Endothelial cell of umbilical vein (primary cell): ENCODE results near the gene RMP24.
"Not testable (repeated sequence)": the region's sequence is repeated elsewhere in the genome, so short reads cannot be mapped to it uniquely, and the experiment has no call there.

Experiments used
- BruUV-seq: library from RNA; stranded (reverse); fragments of 400-500 nt; replicated peaks from 2 replicates; lab custom pipeline; 2021; lab: Mats Ljungman, UMichigan
- CTCF ChIA-PET: fragments of 300-600, 350-600 bp; sonication (Branson Sonifier 250); formaldehyde crosslinking; loops from one replicate; lab custom pipeline; 2021; ENCODE audit warnings: antibody characterized with exemption, inconsistent platforms; lab: Charles Lee
- POLR2A ChIA-PET: fragments of 300-600, 350-600 bp; sonication (Branson Sonifier 250); formaldehyde crosslinking; loops from one replicate; lab custom pipeline; 2021; ENCODE audit warnings: antibody characterized with exemption, inconsistent platforms; lab: Charles Lee
- DNase-seq: peaks from one replicate; pipeline ENCODE4 v3.0.0-alpha.2; 2011; ENCODE audit warnings: low read depth, low spot score
- FAIRE-seq: peaks from 2 replicates; lab custom pipeline; 2011; peaks lifted over from hg19 to GRCh38; lab: Jason Lieb, UNC
- H2AFZ ChIP-seq: 2 replicates; pipeline ENCODE4 v1.6.0; 2012; ENCODE audit warnings: low read depth, low read length, control low read depth, inconsistent platforms
- H3K27ac ChIP-seq: 2 replicates; pipeline ENCODE4 v1.5.1; 2011; ENCODE audit warnings: low read depth, mild to moderate bottlenecking, control low read depth, low read length, moderate library complexity; ENCODE audit not compliant: insufficient read depth
- H3K27me3 ChIP-seq, 2 experiments: 2 replicates each; pipeline versions ENCODE4 v1.6.0 to v1.6.1; 2011; ENCODE audit warnings: low read length in 2 of 2, mixed read lengths in 1 of 2; ENCODE audit not compliant: control insufficient read depth in 2 of 2, insufficient read depth in 2 of 2
- H3K36me3 ChIP-seq, 2 experiments: 2 replicates in 1 of 2; 3 replicates in 1 of 2; pipeline ENCODE4 v1.5.1; 2011; ENCODE audit warnings: low read length in 2 of 2, mild to moderate bottlenecking in 1 of 2, moderate library complexity in 1 of 2; ENCODE audit not compliant: control insufficient read depth in 2 of 2, insufficient read depth in 2 of 2; ENCODE audit errors: extremely low read depth in 1 of 2
- H3K4me1 ChIP-seq: 3 replicates; pipeline ENCODE4 v1.5.1; 2011; ENCODE audit warnings: mild to moderate bottlenecking, low read length; ENCODE audit not compliant: control insufficient read depth, insufficient read depth; ENCODE audit errors: extremely low read depth
- H3K4me2 ChIP-seq: 2 replicates; pipeline ENCODE4 v1.6.1; 2011; ENCODE audit warnings: low read length, control low read depth, mixed read lengths; ENCODE audit not compliant: insufficient read depth
- H3K4me3 ChIP-seq, 3 experiments: fragments of 200-600 bp in 1 of 3; sonication (generic), shearing (Covaris generic) in 1 of 3; replicated peaks in 1 of 3; 2 replicates each; pipeline ENCODE4 v1.5.1; 2011 to 2016; ENCODE audit warnings: control low read depth in 3 of 3, low read length in 3 of 3, mild to moderate bottlenecking in 2 of 3, inconsistent platforms in 1 of 3, low read depth in 1 of 3, moderate library complexity in 1 of 3; ENCODE audit not compliant: insufficient read depth in 1 of 3
- H3K79me2 ChIP-seq: 2 replicates; pipeline ENCODE4 v1.6.0; 2012; ENCODE audit warnings: low read length, inconsistent platforms; ENCODE audit not compliant: control insufficient read depth, insufficient read depth
- H3K9ac ChIP-seq: replicated peaks from 2 replicates; pipeline ENCODE3; 2011; ENCODE audit warnings: low read length, control low read depth; ENCODE audit not compliant: insufficient read depth; ENCODE audit errors: extremely low read depth
- H3K9me1 ChIP-seq: replicated peaks from 3 replicates; pipeline ENCODE4 v1.6.0; 2011; ENCODE audit warnings: mild to moderate bottlenecking, low read length; ENCODE audit not compliant: control insufficient read depth, insufficient read depth; ENCODE audit errors: extremely low read depth
- H3K9me3 ChIP-seq: replicated peaks from 2 replicates; pipeline ENCODE4 v1.5.1; 2012; ENCODE audit warnings: low read length, inconsistent platforms; ENCODE audit not compliant: control insufficient read depth, insufficient read depth
- H4K20me1 ChIP-seq: replicated peaks from 2 replicates; pipeline ENCODE3; 2011; ENCODE audit warnings: mild to moderate bottlenecking, low read length; ENCODE audit not compliant: control insufficient read depth, insufficient read depth; ENCODE audit errors: extremely low read depth
- JUN ChIP-seq: IDR thresholded peaks from 2 replicates; pipeline ENCODE4 v1.6.1; 2011; ENCODE audit warnings: borderline replicate concordance, low read depth; ENCODE audit not compliant: insufficient read length, insufficient read depth
- MYC ChIP-seq: IDR thresholded peaks from one replicate; pipeline ENCODE4 v1.6.1; 2011; ENCODE audit warnings: mild to moderate bottlenecking, low read depth, low read length
- dilution Hi-C: fragments of 300-500 bp; cut with MboI; formaldehyde crosslinking; loops from one replicate; pipeline ENCODE4 v1.15.0; 2019; ENCODE audit warnings: low sequenced_read_pairs; ENCODE audit not compliant: extremely low pct_ligation_motif_present
- intact Hi-C: fragments of 100-400 bp; cut with micrococcal nuclease; formaldehyde crosslinking; loops from one replicate; pipeline ENCODE4 v1.10.0; 2022

Gene RMP24

DNA sequence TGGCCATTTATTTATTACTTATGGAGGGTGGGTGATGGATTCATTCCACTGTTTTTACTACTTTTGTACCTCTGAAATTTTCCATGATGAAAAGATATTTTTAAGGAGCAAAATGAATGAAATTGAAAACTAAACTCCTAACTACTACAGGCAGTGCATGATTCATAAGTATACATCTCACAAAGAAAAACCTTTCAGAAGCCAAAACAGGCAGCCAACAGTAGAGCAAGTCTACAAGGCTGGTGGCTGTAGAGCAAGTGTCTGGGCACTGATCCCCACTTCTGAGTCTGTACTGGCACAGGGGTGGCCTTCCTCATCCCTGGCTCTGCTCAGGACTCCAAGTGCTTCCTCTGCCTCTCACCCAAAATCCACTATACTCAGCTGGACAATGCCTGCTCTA lies 8.2 kb upstream of the RMP24 start:
- H3K9me1 ChIP-seq, result no peaks in the 10 kb centered on the region
- no peak overlapping the region for H2AFZ ChIP-seq
- POLR2A ChIA-PET, result no interaction called here
- intact Hi-C loops, result no loop called here
- H3K27me3 ChIP-seq, result peaks cover 7 to 10% of the 10 kb centered on the region in 2 experiments
- BruUV-seq, result no TSS peak
- DNase-seq (no peak), FAIRE-seq (no peak)
- H3K79me2 ChIP-seq, result no peaks in the 10 kb centered on the region
- no peaks in the 10 kb centered on the region for H3K9me3 ChIP-seq
- no peaks in the 10 kb centered on the region for H4K20me1 ChIP-seq
- H3K4me2 ChIP-seq, result no peak overlapping the region
- no peaks in the 10 kb centered on the region for H3K4me1 ChIP-seq
- CTCF ChIA-PET, result no interaction called here
- TF ChIP-seq JUN, result no peak
- TF ChIP-seq MYC, result no peak
- H3K36me3 ChIP-seq, result no peaks in the 10 kb centered on the region
- H3K27ac ChIP-seq, result no peak overlapping the region
- H3K9ac ChIP-seq, result no peak overlapping the region
- no peak overlapping the region for H3K4me3 ChIP-seq
- dilution Hi-C loops, result no loop called here

DNA sequence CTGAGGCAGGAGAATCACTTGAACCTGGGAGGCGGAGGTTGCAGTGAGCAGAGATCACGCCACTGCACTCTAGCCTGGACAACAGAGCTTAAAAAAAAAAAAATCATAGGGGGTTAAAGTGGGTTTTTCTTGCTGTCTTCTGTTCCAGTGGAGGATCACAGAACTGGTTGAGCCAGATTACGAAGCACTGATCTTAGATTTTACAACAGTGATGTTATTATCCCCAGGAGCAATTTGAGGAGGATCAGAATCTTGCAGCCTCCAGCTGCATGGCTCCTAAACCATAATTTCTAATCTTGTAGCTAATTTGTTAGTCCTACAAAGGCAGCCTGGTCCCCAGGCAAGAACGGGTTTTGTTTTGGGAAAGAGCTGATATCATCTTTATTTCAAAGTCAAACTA lies 4.6 kb upstream of the RMP24 start:
- dilution Hi-C loops, DNase-seq, POLR2A ChIA-PET, FAIRE-seq, H3K4me2 ChIP-seq, H3K4me1 ChIP-seq, H3K9ac ChIP-seq, H3K4me3 ChIP-seq, H3K79me2 ChIP-seq, intact Hi-C loops, H3K9me3 ChIP-seq, H2AFZ ChIP-seq, H3K27me3 ChIP-seq, H4K20me1 ChIP-seq, BruUV-seq, H3K9me1 ChIP-seq, H3K36me3 ChIP-seq, H3K27ac ChIP-seq: not testable (repeated sequence)
- CTCF ChIA-PET, result interaction anchor here (1.4 to 1.7 kb wide), 2 partner anchors 17 to 581 kb away, joined by 3 to 9 read pairs; no protein-coding TSS in a partner anchor
